K562 (cell line): Measurements from ENCODE around the gene HHATL.

Experiments
- CBFB ChIP-seq: sonication (generic); formaldehyde crosslinking; IDR thresholded peaks from 2 replicates; pipeline ENCODE4 v1.4.0; 2020; ENCODE audit warnings: mild to moderate bottlenecking, missing genetic modification reagents
- ETV5 ChIP-seq: sonication (generic); formaldehyde crosslinking; IDR thresholded peaks from 2 replicates; pipeline ENCODE4 v1.4.0; 2020; ENCODE audit warnings: low read depth, mild to moderate bottlenecking, missing genetic modification reagents
- POLR2A ChIP-seq: fragments of 450-650 bp; conservative IDR thresholded peaks from 2 replicates; pipeline ENCODE4 v1.6.1; 2016
- RAD21 ChIP-seq, 2 experiments: fragments of 250-450 bp in 1 of 2; fragments of 450-650 bp in 1 of 2; sonication (Bioruptor Pico) in 1 of 2; formaldehyde crosslinking in 1 of 2; IDR thresholded peaks in 1 of 2; conservative IDR thresholded peaks in 1 of 2; 2 replicates each; pipeline versions ENCODE4 v1.4.0 to v1.8.0; 2020 to 2022; ENCODE audit warnings: mild to moderate bottlenecking in 2 of 2, moderate library complexity in 1 of 2
- SMC3 ChIP-seq: conservative IDR thresholded peaks from 2 replicates; pipeline ENCODE4 v1.6.1; 2011; ENCODE audit warnings: low read depth, low read length, improper control_type of control experiment; ENCODE audit not compliant: insufficient read depth
- TEAD2 ChIP-seq: fragments of 450-650 bp; IDR thresholded peaks from 2 replicates; pipeline ENCODE4 v1.6.1; 2016; ENCODE audit warnings: missing genetic modification characterization, control low read depth, missing compliant biosample characterization
- ZNF184 ChIP-seq: sonication (generic); formaldehyde crosslinking; IDR thresholded peaks from 2 replicates; pipeline ENCODE4 v1.5.0; 2020; ENCODE audit warnings: missing genetic modification reagents
- ZNF586 ChIP-seq: fragments of 450-650 bp; formaldehyde crosslinking; conservative IDR thresholded peaks from 2 replicates; pipeline ENCODE4 v1.4.0; 2020; ENCODE audit warnings: mild to moderate bottlenecking, moderate library complexity
- TF ChIP-seq, protein P1 (sequence below): sonication (generic); formaldehyde crosslinking; IDR thresholded peaks from 2 replicates; pipeline ENCODE4 v1.9.0; 2022; ENCODE audit warnings: mild to moderate bottlenecking, missing genetic modification reagents

- TF ChIP-seq TEAD2 (tag) (no peak), SMC3 (no peak), ZNF184 (CRISPR knock-in tag) (no peak), RAD21 (CRISPR knock-in tag; conservative IDR thresholded peaks at IDR 0.05 in 1 of 2, IDR thresholded peaks at IDR 0.05 in 1 of 2) (no peak), ZNF586 (CRISPR knock-in tag) (no peak), POLR2A (no peak), CBFB (0 out of 2 replicates have a peak, but pooled peaks have one; percentile 27), ETV5 (CRISPR knock-in tag) (peak; percentile 45; the same call in 1 of the 2 replicates)
- TF ChIP-seq, protein P1, sequence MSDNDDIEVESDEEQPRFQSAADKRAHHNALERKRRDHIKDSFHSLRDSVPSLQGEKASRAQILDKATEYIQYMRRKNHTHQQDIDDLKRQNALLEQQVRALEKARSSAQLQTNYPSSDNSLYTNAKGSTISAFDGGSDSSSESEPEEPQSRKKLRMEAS = 0 out of 2 replicates have a peak, but pooled peaks have one; percentile 48
Observed at GRCh38 chr3:42701371-42702065, 1.1 kb downstream of the HHATL start.
